Activated gamma-delta T cell (primary cell): ENCODE results near the gene SLC39A6.
"Not testable (repeated sequence)": the region's sequence is repeated elsewhere in the genome, so short reads cannot be mapped to it uniquely, and the experiment has no call there.

Experiments used
- DNase-seq: peaks from one replicate; lab custom pipeline; 2025; lab: John Stamatoyannopoulos, UW

SLC39A6 gene

GRCh38 chr18:36135264-36135663 is 6.1 kb upstream of the SLC39A6 start:
- DNase-seq = no peak

GRCh38 chr18:36132756-36133155 is 3.6 kb upstream of the SLC39A6 start:
- no peak for DNase-seq

- DNase-seq = no peak
These were observed 2.7 kb upstream of the SLC39A6 start for GRCh38 chr18:36131692-36132483.

DNA sequence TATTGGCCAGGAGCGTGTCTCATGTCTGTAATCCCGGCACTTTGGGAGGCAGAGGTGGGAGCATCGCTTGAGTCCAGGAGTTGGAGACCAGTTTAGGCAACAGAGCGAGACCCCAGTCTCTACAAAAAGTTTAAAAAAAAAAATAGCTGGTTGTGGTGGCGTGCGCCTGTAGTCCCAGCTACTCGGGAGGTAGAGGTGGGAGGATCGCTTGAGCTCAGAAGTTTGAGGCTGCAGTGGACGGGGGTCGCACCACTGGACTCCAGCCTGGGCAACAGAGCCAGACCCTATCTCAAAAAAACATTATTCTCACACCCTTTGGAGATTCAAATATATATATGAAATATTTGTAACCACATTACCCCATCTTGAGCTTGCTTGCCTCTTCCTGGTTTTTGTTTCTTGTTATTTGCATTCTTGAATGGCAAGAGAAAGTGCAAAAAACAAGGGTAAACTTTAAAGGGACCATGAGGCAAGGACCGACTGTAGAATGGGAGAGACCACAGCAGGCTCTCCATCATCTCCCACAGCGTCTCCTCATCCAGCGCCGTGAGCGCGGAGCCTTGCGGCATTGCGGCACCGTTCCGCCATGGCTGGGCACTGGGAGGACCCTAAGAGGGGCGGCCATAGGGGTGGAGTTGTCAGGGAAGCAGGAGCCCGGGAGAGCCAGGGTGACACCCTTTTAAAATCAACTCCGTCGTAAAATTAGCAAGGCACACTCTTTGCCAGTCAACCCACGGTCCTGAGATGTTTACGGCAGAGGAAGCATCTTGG is 1.9 kb upstream of the SLC39A6 start:
- DNase-seq = no peak

DNA sequence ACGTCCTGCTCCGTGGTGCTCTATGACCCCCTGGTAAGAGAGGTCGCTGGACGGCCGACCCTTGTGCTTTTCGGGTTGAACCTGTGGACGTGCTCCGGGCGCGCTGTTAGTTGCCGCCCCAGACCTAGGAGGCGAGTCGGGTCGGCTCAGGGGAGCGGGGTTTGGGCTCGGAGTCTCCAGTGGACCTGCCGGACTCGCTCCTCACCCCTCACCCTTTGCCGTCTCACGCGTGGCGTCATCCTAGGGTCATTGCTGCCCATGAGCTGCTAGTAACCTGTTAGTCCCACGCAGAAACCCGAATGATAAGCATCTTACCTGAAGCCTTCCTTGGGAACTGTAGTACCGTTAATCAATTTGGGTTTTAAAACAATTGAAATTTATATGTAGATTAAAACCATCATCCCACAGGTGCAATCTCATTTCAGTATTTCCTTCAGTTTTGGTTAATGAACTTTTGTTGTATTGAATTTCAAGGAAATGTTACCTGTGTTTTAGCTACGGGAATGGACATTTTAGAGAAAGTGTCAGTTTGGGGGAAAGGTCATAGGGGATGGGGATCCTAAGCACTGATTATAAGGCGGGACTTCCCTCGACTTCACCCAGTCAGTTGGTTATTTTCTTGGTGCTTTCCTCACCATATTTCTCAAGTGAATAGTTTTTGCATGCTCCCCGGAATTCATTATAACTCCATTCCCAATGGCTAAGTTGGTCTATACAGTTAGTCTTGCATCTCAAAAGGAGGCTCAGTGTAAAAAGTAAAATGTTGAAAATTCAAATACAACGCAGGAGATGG is 1.1 kb upstream of the SLC39A6 start:
- no peak for DNase-seq

GRCh38 chr18:36128907-36129299 is 237 bp downstream of the SLC39A6 start:
- DNase-seq = no peak

GRCh38 chr18:36128530-36128870 is 640 bp downstream of the SLC39A6 start:
- DNase-seq = no peak

- DNase-seq = no peak
These were observed 1.2 kb downstream of the SLC39A6 start for GRCh38 chr18:36127836-36128529.

- no peak for DNase-seq
These were observed 2.5 kb downstream of the SLC39A6 start for GRCh38 chr18:36126668-36127067.

DNA sequence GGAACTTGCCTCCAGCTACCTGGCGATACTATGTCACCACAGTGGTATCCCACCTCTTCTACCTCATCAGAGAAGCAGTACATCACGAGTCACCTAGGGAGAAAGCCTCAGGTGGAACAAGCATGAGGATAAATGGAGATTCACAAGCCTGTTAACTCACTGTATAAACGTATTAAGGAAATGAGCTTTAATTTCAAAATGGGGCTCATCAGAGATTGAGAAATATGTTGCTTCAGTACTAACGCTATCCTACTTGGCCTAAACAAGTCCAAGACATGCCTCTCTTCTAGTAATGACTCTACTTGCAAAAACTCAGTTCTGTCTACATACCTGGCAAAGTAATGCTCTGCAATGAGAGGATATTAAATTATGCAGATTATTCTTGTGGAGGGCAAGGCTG is 4.3 kb downstream of the SLC39A6 start:
- no peak for DNase-seq

DNA sequence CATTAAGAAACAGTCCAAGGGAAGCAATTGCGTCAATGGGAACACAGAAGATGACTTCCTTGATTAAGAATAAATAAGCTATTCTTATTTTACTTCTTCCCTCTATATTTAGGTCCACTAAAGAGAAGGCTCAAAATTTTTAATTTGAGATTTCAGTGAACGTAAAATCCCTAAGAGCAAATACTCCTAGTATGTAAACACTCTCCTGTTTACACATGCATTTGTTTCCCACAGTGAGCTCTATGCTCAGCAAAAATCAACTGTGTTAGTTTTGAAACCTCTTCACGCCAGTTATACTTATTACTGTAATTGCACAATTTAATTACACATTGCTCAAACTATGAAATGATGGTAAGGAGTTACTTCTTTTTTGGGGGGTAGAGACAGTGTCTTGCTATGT is 8.8 kb downstream of the SLC39A6 start:
- DNase-seq = no peak

DNA sequence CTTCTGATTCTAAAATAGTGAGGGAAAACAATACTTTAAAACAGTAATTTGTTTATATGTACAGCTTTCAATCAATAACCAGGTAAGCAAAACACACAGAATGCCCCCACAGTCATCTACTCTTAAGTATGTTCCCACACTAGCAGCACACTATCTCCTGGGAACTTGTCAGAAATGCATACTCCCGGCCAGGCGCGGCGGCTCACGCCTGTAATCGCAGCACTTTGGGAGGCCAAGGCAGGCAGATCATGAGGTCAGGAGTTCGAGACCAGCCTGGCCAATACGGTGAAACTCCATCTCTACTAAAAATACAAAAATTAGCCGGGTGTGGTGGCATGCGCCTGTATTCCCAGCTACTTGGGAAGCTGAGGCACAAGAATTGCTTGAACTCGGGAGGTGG is 12.4 kb downstream of the SLC39A6 start:
- DNase-seq = not testable (repeated sequence)

GRCh38 chr18:36114738-36115137 is 14.4 kb downstream of the SLC39A6 start:
- DNase-seq = no peak

DNA sequence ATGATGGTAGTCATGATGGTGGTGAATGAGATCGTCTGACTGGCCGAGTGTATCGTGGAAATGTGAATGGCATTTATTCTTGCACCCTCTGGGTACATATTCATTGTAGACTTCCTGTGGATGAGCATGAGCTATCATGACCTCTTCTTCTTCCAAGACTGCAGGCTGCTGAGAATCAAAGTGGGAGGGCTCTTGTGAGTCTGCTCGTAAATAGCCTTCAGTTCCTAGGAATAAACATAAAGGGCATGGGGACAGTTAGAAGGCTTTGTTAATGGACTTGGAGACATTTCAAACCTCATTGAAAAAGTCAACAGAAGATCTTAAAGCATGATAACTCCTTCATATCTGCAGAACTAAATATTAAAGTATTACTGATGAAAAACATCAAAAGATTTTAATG is 14.9 kb downstream of the SLC39A6 start:
- DNase-seq = no peak

DNA sequence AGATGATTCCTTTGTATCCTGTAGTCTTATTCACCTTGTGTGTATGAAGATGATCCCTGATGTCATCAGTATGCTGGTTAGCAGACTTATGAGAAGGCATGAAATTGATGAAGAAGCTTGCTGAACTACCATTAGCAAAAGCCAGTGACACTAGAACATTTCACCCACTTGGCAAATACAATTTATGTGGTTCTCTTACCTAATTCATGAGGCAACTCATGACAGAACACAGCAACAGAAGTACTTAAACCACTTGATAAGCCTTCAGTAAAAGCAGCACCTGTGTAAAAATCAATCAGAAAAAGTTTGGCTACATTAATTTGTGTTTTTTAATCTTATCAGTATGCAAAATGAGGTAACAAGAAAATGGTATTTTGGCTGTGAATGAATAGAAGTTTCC is 16.8 kb downstream of the SLC39A6 start:
- no peak for DNase-seq

DNA sequence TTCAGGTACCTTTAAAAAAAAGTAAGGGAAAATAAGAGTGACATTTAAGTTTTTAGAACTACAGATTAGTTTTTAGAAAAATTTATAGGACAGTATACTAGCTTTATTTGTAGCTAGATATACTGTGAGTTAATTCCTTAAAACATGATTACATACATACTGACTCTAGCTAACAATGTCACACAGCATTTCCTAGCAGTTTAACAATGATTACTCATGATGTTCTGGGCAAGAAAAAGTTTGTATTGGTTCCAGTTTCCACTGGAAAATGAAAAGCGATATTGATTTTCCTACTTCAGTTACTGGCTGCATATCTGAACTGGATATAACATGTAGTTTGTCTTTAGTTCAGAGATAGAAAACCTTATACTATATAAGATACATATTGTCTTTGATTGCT is 19.4 kb downstream of the SLC39A6 start:
- no peak for DNase-seq

DNA sequence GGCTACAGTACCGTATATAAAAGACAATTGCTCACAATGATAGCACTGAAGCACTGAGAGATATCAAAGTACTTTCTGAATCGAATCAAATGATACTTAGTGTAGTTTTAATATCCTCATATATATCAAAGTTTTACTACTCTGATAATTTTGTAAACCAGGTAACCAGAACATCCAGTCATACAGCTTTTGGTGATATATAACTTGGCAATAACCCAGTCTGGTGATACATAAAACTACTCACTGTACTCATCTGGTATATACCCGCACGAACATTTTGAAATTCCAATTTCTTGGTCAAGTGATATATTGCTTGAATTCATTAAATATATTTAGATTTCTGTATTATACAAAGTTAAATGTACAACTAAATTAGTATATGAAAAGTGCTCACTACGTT is 20.5 kb downstream of the SLC39A6 start:
- DNase-seq = no peak

DNA sequence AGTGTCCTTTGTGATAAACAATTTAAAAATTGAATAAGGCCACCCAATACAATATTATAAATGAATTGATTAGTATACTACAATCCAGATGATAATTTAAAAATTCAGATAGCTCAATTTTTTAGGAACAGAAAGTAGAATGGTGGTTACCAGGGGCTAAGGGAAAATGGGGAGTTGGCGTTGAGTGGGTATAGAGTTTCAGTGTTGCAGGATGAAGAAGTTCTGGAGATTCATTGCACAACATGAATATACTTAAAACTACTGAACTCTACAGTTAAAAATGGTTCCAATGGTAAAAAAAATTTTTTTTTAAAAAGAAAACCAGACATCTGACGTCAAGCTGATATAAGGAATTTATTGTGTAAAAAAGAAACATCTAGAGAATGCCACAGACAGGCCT is 20.9 kb downstream of the SLC39A6 start:
- no peak for DNase-seq

- DNase-seq = no peak
These were observed 21.7 kb downstream of the SLC39A6 start for GRCh38 chr18:36107477-36107876.

DNA sequence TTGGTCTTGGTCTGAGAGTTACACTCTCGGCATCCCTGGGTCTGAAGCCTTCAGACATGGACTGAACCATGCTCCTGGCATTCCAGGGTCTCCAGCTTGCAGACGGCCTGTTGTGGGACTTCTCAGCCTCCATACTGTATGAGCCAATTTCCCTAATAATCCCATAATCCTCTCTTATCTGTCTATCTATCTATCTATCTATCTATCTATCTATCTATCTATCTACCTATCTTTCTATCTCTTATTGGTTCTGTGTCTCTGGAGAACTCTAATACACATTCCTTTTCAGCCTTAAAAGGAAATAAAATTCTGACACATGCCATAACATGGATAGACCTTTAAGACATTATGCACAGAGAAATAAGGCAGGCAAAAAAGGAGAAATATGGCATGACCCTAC is 24.4 kb downstream of the SLC39A6 start:
- no peak for DNase-seq

GRCh38 chr18:36101943-36102342 is 27.2 kb downstream of the SLC39A6 start:
- DNase-seq = no peak

DNA sequence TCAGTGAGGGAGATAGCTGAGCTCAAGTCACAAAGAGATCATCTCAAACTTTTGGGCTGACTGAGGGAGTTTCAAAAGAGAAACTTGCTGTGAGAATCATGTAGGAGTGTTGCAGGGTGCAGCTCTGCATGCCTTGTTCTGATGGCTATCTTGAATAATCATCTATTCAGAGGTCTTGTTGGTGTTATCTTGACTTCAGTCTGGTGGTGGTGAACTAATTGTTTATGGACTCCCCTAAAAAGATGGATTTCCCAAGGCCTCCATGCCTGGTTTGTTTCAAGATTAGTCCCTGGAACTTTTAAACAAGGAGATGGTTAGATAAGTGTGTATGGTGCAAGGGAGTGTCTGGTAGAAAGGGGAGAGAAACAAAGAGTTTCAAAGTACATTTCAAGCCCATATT is 29.8 kb downstream of the SLC39A6 start:
- DNase-seq = no peak
